SHP77 treated with DMSO at 0.1 percent for 48 hours (cell line): ENCODE measurements around the gene YPEL3.

Experiments
- DNase-seq: peaks from one replicate; lab custom pipeline; 2025; lab: John Stamatoyannopoulos, UW

The YPEL3 gene

DNA sequence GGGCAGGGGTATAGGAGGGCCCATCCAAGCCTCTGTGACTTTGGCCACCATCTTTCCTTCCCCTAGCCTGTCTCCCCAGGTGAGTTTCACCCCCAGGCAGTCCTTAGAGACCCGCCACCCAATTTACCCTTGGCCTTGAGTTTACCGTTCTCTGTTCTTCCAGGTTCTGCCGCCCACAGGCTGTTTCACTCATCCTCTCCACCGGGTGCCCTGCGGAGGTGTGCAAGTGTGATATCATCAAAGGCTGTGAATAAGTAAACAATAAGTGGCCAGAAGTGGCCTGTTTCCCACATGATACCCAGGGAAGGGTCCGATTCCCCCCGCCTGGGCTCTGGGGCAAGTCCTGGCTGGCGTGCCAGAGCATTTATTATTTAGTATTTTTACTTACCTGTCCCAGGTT lies 49.8 kb downstream of the YPEL3 start:
- DNase-seq = no peak
